Duodenal mucosa (tissue), 2 donors: ENCODE measurements around the gene RASSF7.
A peak's percentile ranks its signal among the peaks of the same experiment; 100 is the strongest.

Source experiments
- H3K27ac ChIP-seq: one replicate; pipeline ENCODE4 v1.7.0; 2013; ENCODE audit warnings: low read depth, low read length
- H3K27me3 ChIP-seq, 2 donors: one replicate each; pipeline ENCODE4 v1.7.0; 2013; ENCODE audit warnings: low read length in 2 of 2, control low read depth in 1 of 2; ENCODE audit not compliant: insufficient read depth in 2 of 2, control insufficient read depth in 1 of 2
- H3K36me3 ChIP-seq, 2 donors: one replicate each; pipeline ENCODE4 v1.7.0; 2013; ENCODE audit warnings: low read length in 2 of 2, control low read depth in 1 of 2; ENCODE audit not compliant: insufficient read depth in 2 of 2, control insufficient read depth in 1 of 2
- H3K4me1 ChIP-seq, 2 donors: one replicate each; pipeline ENCODE4 v1.7.0; 2013; ENCODE audit warnings: low read length in 2 of 2, control low read depth in 1 of 2; ENCODE audit not compliant: insufficient read depth in 2 of 2, control insufficient read depth in 1 of 2
- H3K4me3 ChIP-seq, 2 donors: one replicate each; pipeline ENCODE4 v1.7.0; 2013; ENCODE audit warnings: low read length in 2 of 2, low read depth in 1 of 2
- H3K9ac ChIP-seq, 2 donors: one replicate each; pipeline ENCODE4 v1.7.0; 2013; ENCODE audit warnings: low read length in 2 of 2, low read depth in 1 of 2
- H3K9me3 ChIP-seq, 2 donors: one replicate each; pipeline ENCODE4 v1.7.0; 2013; ENCODE audit warnings: low read length in 2 of 2, control low read depth in 1 of 2; ENCODE audit not compliant: control insufficient read depth in 1 of 2

Gene RASSF7

GRCh38 chr11:553083-553987 is 7.4 kb upstream of the RASSF7 start:
- Histone ChIP-seq H3K27ac (no peak overlapping the region), H3K4me1 (peaks cover 0 to 8% of the 10 kb centered on the region in 2 donors), H3K9me3 (no peaks in the 10 kb centered on the region), H3K9ac (no peak overlapping the region), H3K36me3 (no peaks in the 10 kb centered on the region), H3K4me3 (no peak overlapping the region), H3K27me3 (peaks cover 7 to 11% of the 10 kb centered on the region in 2 donors)

DNA sequence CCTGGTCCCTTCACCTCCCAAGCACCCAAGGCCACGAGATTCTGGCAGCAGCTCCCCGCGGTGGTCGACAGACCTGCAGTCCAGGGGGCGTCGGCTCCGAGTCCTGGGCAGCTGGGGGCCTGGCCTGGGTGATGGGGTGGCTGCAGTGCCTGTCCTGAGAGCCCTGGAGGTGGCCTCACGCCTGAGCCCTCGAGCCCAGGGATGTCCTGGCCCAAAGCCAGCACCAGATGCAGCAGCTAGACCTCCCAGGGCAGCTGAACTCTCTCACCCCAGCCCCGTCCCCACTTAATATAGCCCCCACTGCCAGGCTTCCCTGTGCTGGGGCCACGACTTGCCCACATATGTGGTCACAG is 6.8 kb upstream of the RASSF7 start:
- Histone ChIP-seq H3K9ac (peak overlapping the region in 1 of 2 donors; percentile 18), H3K27ac (no peak overlapping the region), H3K27me3 (peaks cover 7 to 11% of the 10 kb centered on the region in 2 donors)

GRCh38 chr11:554428-555226 is 6.1 kb upstream of the RASSF7 start:
- Histone ChIP-seq H3K9ac (peak overlapping the region in 1 of 2 donors; percentile 18), H3K9me3 (no peaks in the 10 kb centered on the region), H3K27ac (no peak overlapping the region), H3K4me3 (peak overlapping the region; percentile 40 to 43), H3K4me1 (peaks cover 5 to 14% of the 10 kb centered on the region in 2 donors), H3K27me3 (peaks cover 7 to 11% of the 10 kb centered on the region in 2 donors), H3K36me3 (no peaks in the 10 kb centered on the region)

More for the DNA sequence above, 6.8 kb upstream of the RASSF7 start:
- Histone ChIP-seq H3K4me3 (no peak overlapping the region), H3K36me3 (no peaks in the 10 kb centered on the region), H3K9me3 (no peaks in the 10 kb centered on the region), H3K4me1 (peaks cover 0 to 8% of the 10 kb centered on the region in 2 donors)

GRCh38 chr11:555227-555779 is 5.5 kb upstream of the RASSF7 start:
- Histone ChIP-seq H3K27me3 (peaks cover 7 to 11% of the 10 kb centered on the region in 2 donors), H3K9me3 (no peaks in the 10 kb centered on the region), H3K4me3 (no peak overlapping the region), H3K9ac (no peak overlapping the region), H3K27ac (no peak overlapping the region), H3K4me1 (peaks cover 12 to 21% of the 10 kb centered on the region in 2 donors), H3K36me3 (no peaks in the 10 kb centered on the region)

DNA sequence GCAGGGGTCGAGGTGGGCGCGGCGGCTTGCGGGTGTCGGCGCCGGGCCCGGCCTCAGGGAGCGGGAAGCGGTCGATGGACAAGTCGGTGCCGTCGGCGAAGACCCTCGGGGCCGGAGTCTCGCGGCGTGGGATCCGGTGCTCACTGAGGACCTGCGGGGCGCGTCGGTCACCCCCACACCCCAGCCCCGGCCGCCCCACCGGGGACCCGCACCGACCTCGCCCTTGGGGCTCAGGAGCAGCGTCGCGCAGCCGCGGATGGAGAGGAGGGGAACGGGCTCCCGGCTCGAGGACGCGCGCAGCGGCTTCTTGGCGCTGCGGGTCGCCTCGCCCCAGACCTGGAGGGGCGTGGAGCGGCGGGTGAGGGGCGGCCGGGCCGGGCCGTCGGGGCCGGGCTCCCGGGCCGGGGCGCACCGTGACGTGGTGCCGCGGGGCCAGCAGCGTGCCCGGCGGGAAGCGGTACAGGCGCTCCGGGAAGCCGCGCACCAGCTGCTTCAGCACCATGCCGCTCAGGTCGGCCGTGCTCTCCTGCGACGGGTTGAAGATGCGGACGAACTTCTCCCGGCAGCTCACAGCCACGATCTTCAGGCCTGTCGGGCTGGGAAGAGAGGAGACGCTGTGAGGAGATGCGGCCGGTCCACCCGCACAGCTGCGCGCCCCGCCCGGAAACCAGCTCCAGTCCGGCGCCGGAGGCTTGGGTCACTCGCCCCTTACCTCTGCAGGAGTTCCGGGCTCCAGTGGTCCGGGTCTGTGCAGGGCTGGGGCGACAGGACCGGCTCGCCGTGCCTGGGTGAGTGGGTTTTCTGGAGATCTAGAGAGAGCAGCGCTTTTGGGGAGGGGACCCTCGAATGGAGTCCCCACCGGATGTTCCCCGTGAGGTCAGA is 4.7 kb upstream of the RASSF7 start:
- no peak overlapping the region for H3K27ac ChIP-seq
- H3K4me1 ChIP-seq, result peaks cover 12 to 21% of the 10 kb centered on the region in 2 donors
- peaks cover 7 to 11% of the 10 kb centered on the region in 2 donors for H3K27me3 ChIP-seq
- H3K9ac ChIP-seq, result no peak overlapping the region
- no peaks in the 10 kb centered on the region for H3K36me3 ChIP-seq
- H3K4me3 ChIP-seq, result no peak overlapping the region
- no peaks in the 10 kb centered on the region for H3K9me3 ChIP-seq

DNA sequence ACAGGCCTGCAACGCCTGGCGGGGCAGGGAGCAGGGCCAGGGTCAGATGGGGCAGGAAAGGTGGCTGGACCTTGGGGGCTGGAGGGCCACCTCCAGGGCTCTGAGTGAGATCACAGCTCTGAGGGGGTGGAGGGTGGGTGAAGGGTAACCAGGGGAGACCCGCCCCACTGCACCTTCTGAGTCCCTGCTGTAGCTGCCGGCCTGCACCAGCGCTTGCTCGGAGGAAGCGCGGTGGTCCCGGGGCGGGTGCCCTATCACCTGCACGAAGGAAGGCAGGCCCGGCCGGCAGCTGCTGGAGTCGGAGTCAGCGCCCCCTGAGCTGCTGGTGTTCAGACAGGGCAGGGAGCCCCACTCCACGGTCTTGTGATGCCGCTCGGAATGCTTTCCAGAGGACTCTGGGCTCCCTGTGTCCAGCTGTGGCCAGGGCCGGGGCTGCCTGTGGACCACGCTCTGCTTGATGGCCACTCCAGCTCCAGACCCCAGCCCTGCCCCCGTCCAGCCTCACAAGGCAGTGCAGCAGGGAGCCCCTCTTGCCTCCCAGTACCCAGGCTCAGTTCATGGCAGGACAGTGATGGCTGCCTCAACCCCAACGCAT is 4.0 kb upstream of the RASSF7 start:
- Histone ChIP-seq H3K4me1 (peaks cover 14 to 25% of the 10 kb centered on the region in 2 donors), H3K27ac (no peak overlapping the region), H3K9me3 (no peaks in the 10 kb centered on the region), H3K4me3 (no peak overlapping the region), H3K27me3 (peaks cover 7 to 11% of the 10 kb centered on the region in 2 donors), H3K9ac (no peak overlapping the region), H3K36me3 (no peaks in the 10 kb centered on the region)

- Histone ChIP-seq H3K4me3 (no peak overlapping the region), H3K9me3 (no peaks in the 10 kb centered on the region), H3K9ac (no peak overlapping the region), H3K4me1 (peaks cover 21 to 32% of the 10 kb centered on the region in 2 donors), H3K27ac (no peak overlapping the region), H3K36me3 (peaks cover 0 to 5% of the 10 kb centered on the region in 2 donors), H3K27me3 (peaks cover 7 to 11% of the 10 kb centered on the region in 2 donors)
These were observed 3.2 kb upstream of the RASSF7 start for GRCh38 chr11:557328-558132.

- H3K27ac ChIP-seq, result no peak overlapping the region
- H3K4me1 ChIP-seq, result peaks cover 21 to 36% of the 10 kb centered on the region in 2 donors
- H3K36me3 ChIP-seq, result peaks cover 0 to 14% of the 10 kb centered on the region in 2 donors
- no peak overlapping the region for H3K4me3 ChIP-seq
- H3K9me3 ChIP-seq, result no peaks in the 10 kb centered on the region
- H3K9ac ChIP-seq, result no peak overlapping the region
- peaks cover 3 to 11% of the 10 kb centered on the region in 2 donors for H3K27me3 ChIP-seq
These were observed 2.3 kb upstream of the RASSF7 start for GRCh38 chr11:558503-558902.
